H1 (cell line): ENCODE results near the gene CLPX. TPM values are rescaled to one million over a fixed set of nuclear protein-coding genes. Genes with fewer than 3 reads are reported as not detected.

ENCODE experiments used
- CTCF ChIA-PET: fragments of 300-600 bp; sonication (Branson Sonifier 250); formaldehyde crosslinking; loops from one replicate; lab custom pipeline; 2021; ENCODE audit not compliant: partially characterized antibody; lab: Charles Lee
- POLR2A ChIA-PET: fragments of 300-600 bp; sonication (Branson Sonifier 250); formaldehyde crosslinking; loops from one replicate; lab custom pipeline; 2021; ENCODE audit warnings: inconsistent platforms; ENCODE audit not compliant: partially characterized antibody; lab: Charles Lee
- DNase-seq, 2 experiments: peaks; one replicate each; pipeline versions ENCODE4 v3.0.0 to v3.0.0-alpha.2; 2010 to 2022; ENCODE audit warnings: low spot score in 2 of 2, low read depth in 1 of 2, mixed read lengths in 1 of 2
- FAIRE-seq: peaks from 2 replicates; lab custom pipeline; 2011; peaks lifted over from hg19 to GRCh38; lab: Jason Lieb, UNC
- H2AFZ ChIP-seq: 2 replicates; pipeline ENCODE4 v1.8.1; 2012; ENCODE audit warnings: low read length, inconsistent platforms
- H2AK5ac ChIP-seq: 2 replicates; pipeline ENCODE4 v1.6.1; 2013; ENCODE audit warnings: low read depth, low read length
- H2BK120ac ChIP-seq: replicated peaks from 2 replicates; pipeline ENCODE3; 2013; ENCODE audit warnings: low read depth, low read length, inconsistent platforms
- H2BK12ac ChIP-seq: 2 replicates; pipeline ENCODE4 v1.6.1; 2013; ENCODE audit warnings: low read depth, low read length
- H2BK15ac ChIP-seq: 2 replicates; pipeline ENCODE4 v1.6.1; 2013; ENCODE audit warnings: low read length
- H2BK20ac ChIP-seq: 2 replicates; pipeline ENCODE4 v1.6.1; 2013; ENCODE audit warnings: low read length
- H2BK5ac ChIP-seq: 2 replicates; pipeline ENCODE4 v1.6.1; 2013; ENCODE audit warnings: low read depth, low read length
- H3K14ac ChIP-seq: 2 replicates; pipeline ENCODE4 v1.6.1; 2013; ENCODE audit warnings: inconsistent platforms; ENCODE audit not compliant: insufficient read length
- H3K18ac ChIP-seq: 2 replicates; pipeline ENCODE4 v1.6.1; 2013; ENCODE audit warnings: low read length; ENCODE audit errors: extremely low read depth
- H3K23ac ChIP-seq: 2 replicates; pipeline ENCODE4 v1.6.1; 2013; ENCODE audit warnings: inconsistent platforms; ENCODE audit not compliant: insufficient read length
- H3K23me2 ChIP-seq: 2 replicates; pipeline ENCODE4 v1.6.1; 2013; ENCODE audit warnings: low read depth, low read length
- H3K27ac ChIP-seq: 2 replicates; pipeline ENCODE4 v1.6.1; 2011; ENCODE audit warnings: low read depth, low read length, inconsistent platforms
- H3K27me3 ChIP-seq, 4 experiments: replicated peaks in 1 of 4; 1 replicate in 1 of 4; 2 replicates in 3 of 4; pipeline versions ENCODE4 v1.6.1 to v1.8.1; 2011 to 2013; ENCODE audit warnings: low read length in 3 of 4, mild to moderate bottlenecking in 3 of 4, inconsistent platforms in 2 of 4, mixed read lengths in 2 of 4, moderate library complexity in 1 of 4; ENCODE audit not compliant: control insufficient read depth in 3 of 4, insufficient read depth in 3 of 4; ENCODE audit errors: extremely low read depth in 1 of 4
- H3K36me3 ChIP-seq, 4 experiments: 2 replicates each; pipeline versions ENCODE4 v1.6.1 to v1.8.1; 2011 to 2013; ENCODE audit warnings: mild to moderate bottlenecking in 4 of 4, low read length in 3 of 4, moderate library complexity in 2 of 4, control low read depth in 1 of 4, inconsistent platforms in 1 of 4; ENCODE audit not compliant: insufficient read depth in 4 of 4, control insufficient read depth in 2 of 4
- H3K4ac ChIP-seq: replicated peaks from 2 replicates; pipeline ENCODE3; 2013; ENCODE audit warnings: low read length, low read depth, mixed read lengths, inconsistent platforms; ENCODE audit not compliant: insufficient read length
- H3K4me1 ChIP-seq, 4 experiments: replicated peaks in 1 of 4; 1 replicate in 1 of 4; 2 replicates in 3 of 4; pipeline versions ENCODE4 v1.6.1 to v1.8.1; 2011 to 2013; ENCODE audit warnings: low read length in 3 of 4, inconsistent platforms in 2 of 4, mixed read lengths in 1 of 4; ENCODE audit not compliant: insufficient read depth in 4 of 4, control insufficient read depth in 3 of 4
- H3K4me2 ChIP-seq, 2 experiments: 2 replicates each; pipeline versions ENCODE4 v1.6.1 to v1.8.1; 2011 to 2013; ENCODE audit warnings: low read depth in 2 of 2, low read length in 2 of 2, control low read depth in 1 of 2, inconsistent platforms in 1 of 2, mild to moderate bottlenecking in 1 of 2; ENCODE audit not compliant: insufficient read depth in 1 of 2
- H3K4me3 ChIP-seq, 4 experiments: fragments of 200-600, 300-600 bp in 1 of 4; sonication (generic), shearing (Covaris generic), sonication (Bioruptor Twin) in 1 of 4; 2 replicates each; pipeline versions ENCODE4 v1.5.1 to v1.8.1; 2011 to 2016; ENCODE audit warnings: low read length in 4 of 4, low read depth in 3 of 4, control low read depth in 2 of 4, inconsistent platforms in 2 of 4, mild to moderate bottlenecking in 2 of 4, mixed read lengths in 1 of 4, moderate library complexity in 1 of 4; ENCODE audit not compliant: insufficient read depth in 2 of 4; ENCODE audit errors: extremely low read depth in 1 of 4
- H3K56ac ChIP-seq: replicated peaks from 2 replicates; pipeline ENCODE3; 2013; ENCODE audit warnings: low read depth, mild to moderate bottlenecking, mixed read lengths, low read length, inconsistent platforms; ENCODE audit not compliant: insufficient read length
- H3K79me1 ChIP-seq: 2 replicates; pipeline ENCODE4 v1.6.1; 2013; ENCODE audit warnings: low read depth, low read length, control low read depth
- H3K79me2 ChIP-seq, 2 experiments: 2 replicates each; pipeline versions ENCODE4 v1.6.1 to v1.8.1; 2012 to 2013; ENCODE audit warnings: low read length in 2 of 2, mild to moderate bottlenecking in 2 of 2, inconsistent platforms in 1 of 2; ENCODE audit not compliant: insufficient read depth in 2 of 2, control insufficient read depth in 1 of 2
- H3K9ac ChIP-seq, 4 experiments: replicated peaks in 1 of 4; 1 replicate in 1 of 4; 2 replicates in 3 of 4; pipeline versions ENCODE4 v1.6.1 to v1.8.1; 2011 to 2013; ENCODE audit warnings: low read depth in 3 of 4, low read length in 3 of 4, control low read depth in 2 of 4, mild to moderate bottlenecking in 2 of 4, moderate library complexity in 2 of 4, inconsistent platforms in 1 of 4; ENCODE audit errors: extremely low read depth in 1 of 4
- H3K9me3 ChIP-seq, 2 experiments: 2 replicates each; pipeline versions ENCODE4 v1.6.1 to v1.8.1; 2012 to 2013; ENCODE audit warnings: mild to moderate bottlenecking in 2 of 2, moderate library complexity in 2 of 2, control low read depth in 1 of 2, inconsistent platforms in 1 of 2, low read depth in 1 of 2, low read length in 1 of 2, mixed read lengths in 1 of 2; ENCODE audit not compliant: insufficient read depth in 2 of 2
- H4K20me1 ChIP-seq, 2 experiments: replicated peaks in 1 of 2; 2 replicates each; pipeline versions ENCODE3 to v1.8.1; 2011 to 2013; ENCODE audit warnings: inconsistent platforms in 2 of 2, low read length in 2 of 2, mild to moderate bottlenecking in 1 of 2; ENCODE audit not compliant: insufficient read depth in 2 of 2, control insufficient read depth in 1 of 2
- H4K5ac ChIP-seq: 2 replicates; pipeline ENCODE4 v1.6.1; 2013; ENCODE audit warnings: low read length, low read depth, mixed read lengths, inconsistent platforms; ENCODE audit not compliant: insufficient read length
- H4K8ac ChIP-seq: 2 replicates; pipeline ENCODE4 v1.8.0; 2013; ENCODE audit warnings: mild to moderate bottlenecking, moderate library complexity, low read length, inconsistent platforms; ENCODE audit not compliant: insufficient read depth; ENCODE audit errors: extremely low read depth
- H4K91ac ChIP-seq: replicated peaks from 2 replicates; pipeline ENCODE3; 2013; ENCODE audit warnings: low read length, mixed read lengths, inconsistent platforms; ENCODE audit not compliant: insufficient read length
- BACH1 ChIP-seq: IDR thresholded peaks from 2 replicates; pipeline ENCODE4 v1.6.1; 2012; ENCODE audit warnings: low read length, improper control_type of control experiment
- BCL11A ChIP-seq, 2 experiments: IDR thresholded peaks; one replicate each; pipeline ENCODE4 v1.6.1; 2011; ENCODE audit warnings: low read depth in 2 of 2, low read length in 2 of 2, mild to moderate bottlenecking in 2 of 2
- CBX5 ChIP-seq: fragments of 300-800, 300-1000 bp; sonication (generic); IDR thresholded peaks from 2 replicates; pipeline ENCODE4 v1.7.1; 2016; ENCODE audit warnings: antibody characterized with exemption, low read length, low read depth
- MAFK ChIP-seq: IDR thresholded peaks from 2 replicates; pipeline ENCODE4 v1.6.1; 2012; ENCODE audit warnings: low read depth, mild to moderate bottlenecking, improper control_type of control experiment, low read length
- PHF8 ChIP-seq: fragments of 200-600 bp; sonication (generic); conservative IDR thresholded peaks from 2 replicates; pipeline ENCODE4 v1.7.1; 2012; ENCODE audit warnings: low read depth, mild to moderate bottlenecking, inconsistent platforms, low read length, moderate library complexity
- POU5F1 ChIP-seq: IDR thresholded peaks from 2 replicates; pipeline ENCODE4 v1.6.1; 2011; ENCODE audit warnings: low read depth, mild to moderate bottlenecking, low read length, moderate library complexity
- SIN3A ChIP-seq, 2 experiments: IDR thresholded peaks in 1 of 2; conservative IDR thresholded peaks in 1 of 2; 2 replicates each; pipeline ENCODE4 v1.6.1; 2011 to 2012; ENCODE audit warnings: low read length in 2 of 2, improper control_type of control experiment in 1 of 2, low read depth in 1 of 2, mild to moderate bottlenecking in 1 of 2
- SIX5 ChIP-seq: IDR thresholded peaks from 2 replicates; pipeline ENCODE4 v1.6.1; 2011; ENCODE audit warnings: mild to moderate bottlenecking, low read depth, low read length
- SUZ12 ChIP-seq: fragments of 200-600 bp; sonication (generic); IDR thresholded peaks from 2 replicates; pipeline ENCODE4 v1.6.1; 2012; ENCODE audit warnings: mild to moderate bottlenecking, inconsistent platforms, low read length, moderate library complexity, mixed read lengths
- TAF1 ChIP-seq: IDR thresholded peaks from 2 replicates; pipeline ENCODE4 v1.6.1; 2011; ENCODE audit warnings: mild to moderate bottlenecking, low read depth, low read length
- WGBS, 2 experiments: shearing (Covaris generic) in 1 of 2; methylation state at CpG; one replicate each; pipeline versions ENCODE4 v1.1.6 to v1.1.7; 2013 to 2015; ENCODE audit warnings: low lambda C conversion rate in 2 of 2, mixed read lengths in 2 of 2, inconsistent platforms in 1 of 2, low coverage in 1 of 2, missing lambda C conversion rate in 1 of 2; ENCODE audit not compliant: insufficient replicate concordance in 2 of 2, insufficient coverage in 1 of 2, insufficient read length in 1 of 2; ENCODE audit errors: extremely low coverage in 1 of 2, missing lambda C conversion rate in 1 of 2; 5-methylcytosine and 5-hydroxymethylcytosine counted together
- polyA plus RNA-seq, 7 experiments: library from polyadenylated mRNA; depleted of rRNA in 3 of 7; stranded (reverse) in 5 of 7; unstranded in 2 of 7; fragments of >200 nt in 5 of 7; fragments of 200-250 nt in 2 of 7; gene quantifications; 1 replicate in 5 of 7; 2 replicates in 1 of 7; 4 replicates in 1 of 7; pipeline versions ENCODE4 v1.2.1 to v1.2.3, GENCODE V29; 2011 to 2013; ENCODE audit warnings: missing spikeins in 2 of 7, mixed read lengths in 2 of 7
- total RNA-seq: library from RNA; stranded (reverse); fragmentation: NEBNext Ultra II Directional; extraction: Animal tissue kit (Norgen Biotek cat#: 25700); gene quantifications from 2 replicates; pipeline ENCODE4 v1.2.1, GENCODE V29; 2021
- TF ChIP-seq, protein P1 (sequence below), 3 experiments: IDR thresholded peaks; 1 replicate in 2 of 3; 2 replicates in 1 of 3; pipeline versions ENCODE4 v1.5.1 to v1.6.1; 2011; ENCODE audit warnings: low read length in 3 of 3, mild to moderate bottlenecking in 3 of 3, inconsistent platforms in 2 of 3, low read depth in 1 of 3, moderate library complexity in 1 of 3; ENCODE audit not compliant: insufficient read depth in 1 of 3; ENCODE audit errors: control extremely low read depth in 1 of 3

CLPX gene
- total and polyA plus RNA-seq, 2 of the 8 experiments (the other 6 are each of a cell fraction or from before 2014, with no cell fraction given): 10.5 to 53.6 TPM

- POLR2A ChIA-PET: interaction anchor here (1.3 kb wide), 1 partner anchor 14 kb away, joined by 4 read pairs; no protein-coding TSS in a partner anchor
- peaks cover 0 to 1% of the 10 kb centered on the region in 2 experiments for H4K20me1 ChIP-seq
- no peak overlapping the region for H3K4ac ChIP-seq
- H3K23me2 ChIP-seq: no peaks in the 10 kb centered on the region
- no peak overlapping the region for H2BK15ac ChIP-seq
- H3K79me1 ChIP-seq: no peaks in the 10 kb centered on the region
- no peak overlapping the region for H2BK5ac ChIP-seq
- H3K79me2 ChIP-seq: no peaks in the 10 kb centered on the region
- no peak overlapping the region for H3K9ac ChIP-seq
- H2AFZ ChIP-seq: no peak overlapping the region
- H2BK120ac ChIP-seq: no peak overlapping the region
- H3K18ac ChIP-seq: no peak overlapping the region
- no peak overlapping the region for H2AK5ac ChIP-seq
- FAIRE-seq (no peak), DNase-seq (no peak)
- H2BK20ac ChIP-seq: no peak overlapping the region
- H3K27me3 ChIP-seq: no peaks in the 10 kb centered on the region
- no peak overlapping the region for H4K5ac ChIP-seq
- 87% methylated on average over 5 of the region's 5 CpGs; no CpG with 5 or more reads in 1 of the 2 experiments for WGBS, 2 experiments
- peaks cover 6 to 27% (median 20%) of the 10 kb centered on the region in 4 experiments; a peak in 5 of 8 replicates for H3K36me3 ChIP-seq
- H3K27ac ChIP-seq: no peak overlapping the region
- H2BK12ac ChIP-seq: no peak overlapping the region
- H3K9me3 ChIP-seq: no peaks in the 10 kb centered on the region
- no peak overlapping the region for H3K14ac ChIP-seq
- CTCF ChIA-PET: interaction anchor here (0.6 to 3.4 kb wide), 9 partner anchors 12 to 84 kb away, joined by 3 to 13 read pairs (median 4); no protein-coding TSS in a partner anchor
- no peak overlapping the region for H3K4me2 ChIP-seq
- no peak overlapping the region for H4K91ac ChIP-seq
- no peak overlapping the region for H3K56ac ChIP-seq
- no peak overlapping the region for H3K4me3 ChIP-seq
- H4K8ac ChIP-seq: no peak overlapping the region
- no peaks in the 10 kb centered on the region for H3K4me1 ChIP-seq
- no peak overlapping the region for H3K23ac ChIP-seq
- no peak for TF ChIP-seq SIX5
- TF ChIP-seq, protein P1, sequence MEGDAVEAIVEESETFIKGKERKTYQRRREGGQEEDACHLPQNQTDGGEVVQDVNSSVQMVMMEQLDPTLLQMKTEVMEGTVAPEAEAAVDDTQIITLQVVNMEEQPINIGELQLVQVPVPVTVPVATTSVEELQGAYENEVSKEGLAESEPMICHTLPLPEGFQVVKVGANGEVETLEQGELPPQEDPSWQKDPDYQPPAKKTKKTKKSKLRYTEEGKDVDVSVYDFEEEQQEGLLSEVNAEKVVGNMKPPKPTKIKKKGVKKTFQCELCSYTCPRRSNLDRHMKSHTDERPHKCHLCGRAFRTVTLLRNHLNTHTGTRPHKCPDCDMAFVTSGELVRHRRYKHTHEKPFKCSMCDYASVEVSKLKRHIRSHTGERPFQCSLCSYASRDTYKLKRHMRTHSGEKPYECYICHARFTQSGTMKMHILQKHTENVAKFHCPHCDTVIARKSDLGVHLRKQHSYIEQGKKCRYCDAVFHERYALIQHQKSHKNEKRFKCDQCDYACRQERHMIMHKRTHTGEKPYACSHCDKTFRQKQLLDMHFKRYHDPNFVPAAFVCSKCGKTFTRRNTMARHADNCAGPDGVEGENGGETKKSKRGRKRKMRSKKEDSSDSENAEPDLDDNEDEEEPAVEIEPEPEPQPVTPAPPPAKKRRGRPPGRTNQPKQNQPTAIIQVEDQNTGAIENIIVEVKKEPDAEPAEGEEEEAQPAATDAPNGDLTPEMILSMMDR (IDR thresholded peaks at IDR 0.05; ENCODE audit: control extremely low read depth in 1 of 3, insufficient read depth in 1 of 3, low read depth in 1 of 3, low read length in 3 of 3): no peak
- TF ChIP-seq PHF8: no peak
- no peak for TF ChIP-seq MAFK
- no peak for TF ChIP-seq CBX5
- no peak for TF ChIP-seq SIN3A (conservative IDR thresholded peaks at IDR 0.05 in 1 of 2, IDR thresholded peaks at IDR 0.05 in 1 of 2; ENCODE audit: low read depth in 1 of 2, low read length in 2 of 2)
- TF ChIP-seq POU5F1: no peak
- TF ChIP-seq TAF1: no peak
- no peak for TF ChIP-seq SUZ12
- TF ChIP-seq BACH1: no peak
- TF ChIP-seq BCL11A (IDR thresholded peaks at IDR 0.05; ENCODE audit: low read depth in 2 of 2, low read length in 2 of 2): no peak
Observed at GRCh38 chr15:65115542-65115941, 69.6 kb downstream of the CLPX start.
